ENCODE measurements around the gene ARHGEF40. TPM values are rescaled to one million over a fixed set of nuclear protein-coding genes. Genes with fewer than 3 reads are reported as not detected.

Gene ARHGEF40
- total RNA-seq, 1 experiment from 2014 or later: 16.5 TPM

GRCh38 chr14:21078726-21079125 lies 8.6 kb downstream of the ARHGEF40 start:
- no peak for DNase-seq (ENCODE audit: low read depth)

GRCh38 chr14:21081521-21082142 lies 11.5 kb downstream of the ARHGEF40 start:
- no peak for DNase-seq (ENCODE audit: low read depth)

GRCh38 chr14:21083565-21084325 lies 13.6 kb downstream of the ARHGEF40 start:
- DNase-seq (ENCODE audit: low read depth): no peak

GRCh38 chr14:21084396-21084795 lies 14.3 kb downstream of the ARHGEF40 start:
- DNase-seq (ENCODE audit: low read depth): no peak

- no peak for DNase-seq (ENCODE audit: low read depth)
These were observed 15.1 kb downstream of the ARHGEF40 start for GRCh38 chr14:21084998-21085853.

GRCh38 chr14:21086908-21087293 lies 16.8 kb downstream of the ARHGEF40 start:
- no peak for DNase-seq (ENCODE audit: low read depth)

GRCh38 chr14:21087294-21088091 lies 17.4 kb downstream of the ARHGEF40 start:
- peak; percentile 98 for DNase-seq (ENCODE audit: low read depth)

- DNase-seq (ENCODE audit: low read depth): no peak
These were observed 18.6 kb downstream of the ARHGEF40 start for GRCh38 chr14:21088687-21089086.

GRCh38 chr14:21089271-21089670 lies 19.2 kb downstream of the ARHGEF40 start:
- no peak for DNase-seq (ENCODE audit: low read depth)

- no peak for DNase-seq (ENCODE audit: low read depth)
These were observed 19.7 kb downstream of the ARHGEF40 start for GRCh38 chr14:21089877-21090193.

- DNase-seq (ENCODE audit: low read depth): no peak
These were observed 20.3 kb downstream of the ARHGEF40 start for GRCh38 chr14:21090194-21090939.

GRCh38 chr14:21090940-21091663 lies 21.0 kb downstream of the ARHGEF40 start:
- DNase-seq (ENCODE audit: low read depth): no peak

GRCh38 chr14:21091821-21092272 lies 21.7 kb downstream of the ARHGEF40 start:
- no peak for DNase-seq (ENCODE audit: low read depth)

- DNase-seq (ENCODE audit: low read depth): peak; percentile 61
These were observed 22.3 kb downstream of the ARHGEF40 start for GRCh38 chr14:21092273-21093011.

GRCh38 chr14:21093018-21093417 lies 22.9 kb downstream of the ARHGEF40 start:
- no peak for DNase-seq (ENCODE audit: low read depth)

- DNase-seq (ENCODE audit: low read depth): no peak
These were observed 23.9 kb downstream of the ARHGEF40 start for GRCh38 chr14:21093769-21094681.

GRCh38 chr14:21095430-21096205 lies 25.5 kb downstream of the ARHGEF40 start:
- DNase-seq (ENCODE audit: low read depth): no peak

Data from HT1080 (cell line).